Neural cell (in vitro differentiated cells): Measurements from ENCODE around the gene ASXL1.

Experiments
- EP300 ChIP-seq: fragments of 450-650 bp; conservative IDR thresholded peaks from 2 replicates; pipeline ENCODE4 v1.6.1; 2014; ENCODE audit warnings: antibody characterized with exemption, mild to moderate bottlenecking, moderate library complexity; ENCODE audit not compliant: poor library complexity, severe bottlenecking
- POLR2AphosphoS5 ChIP-seq: IDR thresholded peaks from 2 replicates; pipeline ENCODE4 v1.6.1; 2012
- TF ChIP-seq, protein P1 (sequence below): fragments of 450-650 bp; IDR thresholded peaks from 2 replicates; pipeline ENCODE4 v1.5.1; 2014; ENCODE audit warnings: antibody characterized with exemption, mild to moderate bottlenecking, moderate library complexity; ENCODE audit not compliant: poor library complexity, severe bottlenecking
- TF ChIP-seq, protein P2 (sequence below): IDR thresholded peaks from 2 replicates; pipeline ENCODE4 v1.6.1; 2012; ENCODE audit warnings: borderline replicate concordance

- TF ChIP-seq, protein P1, sequence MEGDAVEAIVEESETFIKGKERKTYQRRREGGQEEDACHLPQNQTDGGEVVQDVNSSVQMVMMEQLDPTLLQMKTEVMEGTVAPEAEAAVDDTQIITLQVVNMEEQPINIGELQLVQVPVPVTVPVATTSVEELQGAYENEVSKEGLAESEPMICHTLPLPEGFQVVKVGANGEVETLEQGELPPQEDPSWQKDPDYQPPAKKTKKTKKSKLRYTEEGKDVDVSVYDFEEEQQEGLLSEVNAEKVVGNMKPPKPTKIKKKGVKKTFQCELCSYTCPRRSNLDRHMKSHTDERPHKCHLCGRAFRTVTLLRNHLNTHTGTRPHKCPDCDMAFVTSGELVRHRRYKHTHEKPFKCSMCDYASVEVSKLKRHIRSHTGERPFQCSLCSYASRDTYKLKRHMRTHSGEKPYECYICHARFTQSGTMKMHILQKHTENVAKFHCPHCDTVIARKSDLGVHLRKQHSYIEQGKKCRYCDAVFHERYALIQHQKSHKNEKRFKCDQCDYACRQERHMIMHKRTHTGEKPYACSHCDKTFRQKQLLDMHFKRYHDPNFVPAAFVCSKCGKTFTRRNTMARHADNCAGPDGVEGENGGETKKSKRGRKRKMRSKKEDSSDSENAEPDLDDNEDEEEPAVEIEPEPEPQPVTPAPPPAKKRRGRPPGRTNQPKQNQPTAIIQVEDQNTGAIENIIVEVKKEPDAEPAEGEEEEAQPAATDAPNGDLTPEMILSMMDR, result no peak
- no peak for TF ChIP-seq EP300
- TF ChIP-seq POLR2AphosphoS5, result peak; percentile 24
- TF ChIP-seq, protein P2, sequence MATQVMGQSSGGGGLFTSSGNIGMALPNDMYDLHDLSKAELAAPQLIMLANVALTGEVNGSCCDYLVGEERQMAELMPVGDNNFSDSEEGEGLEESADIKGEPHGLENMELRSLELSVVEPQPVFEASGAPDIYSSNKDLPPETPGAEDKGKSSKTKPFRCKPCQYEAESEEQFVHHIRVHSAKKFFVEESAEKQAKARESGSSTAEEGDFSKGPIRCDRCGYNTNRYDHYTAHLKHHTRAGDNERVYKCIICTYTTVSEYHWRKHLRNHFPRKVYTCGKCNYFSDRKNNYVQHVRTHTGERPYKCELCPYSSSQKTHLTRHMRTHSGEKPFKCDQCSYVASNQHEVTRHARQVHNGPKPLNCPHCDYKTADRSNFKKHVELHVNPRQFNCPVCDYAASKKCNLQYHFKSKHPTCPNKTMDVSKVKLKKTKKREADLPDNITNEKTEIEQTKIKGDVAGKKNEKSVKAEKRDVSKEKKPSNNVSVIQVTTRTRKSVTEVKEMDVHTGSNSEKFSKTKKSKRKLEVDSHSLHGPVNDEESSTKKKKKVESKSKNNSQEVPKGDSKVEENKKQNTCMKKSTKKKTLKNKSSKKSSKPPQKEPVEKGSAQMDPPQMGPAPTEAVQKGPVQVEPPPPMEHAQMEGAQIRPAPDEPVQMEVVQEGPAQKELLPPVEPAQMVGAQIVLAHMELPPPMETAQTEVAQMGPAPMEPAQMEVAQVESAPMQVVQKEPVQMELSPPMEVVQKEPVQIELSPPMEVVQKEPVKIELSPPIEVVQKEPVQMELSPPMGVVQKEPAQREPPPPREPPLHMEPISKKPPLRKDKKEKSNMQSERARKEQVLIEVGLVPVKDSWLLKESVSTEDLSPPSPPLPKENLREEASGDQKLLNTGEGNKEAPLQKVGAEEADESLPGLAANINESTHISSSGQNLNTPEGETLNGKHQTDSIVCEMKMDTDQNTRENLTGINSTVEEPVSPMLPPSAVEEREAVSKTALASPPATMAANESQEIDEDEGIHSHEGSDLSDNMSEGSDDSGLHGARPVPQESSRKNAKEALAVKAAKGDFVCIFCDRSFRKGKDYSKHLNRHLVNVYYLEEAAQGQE, result no peak
These were observed 126.3 kb downstream of the ASXL1 start for GRCh38 chr20:32484225-32484957.
